Stimulated activated naive CD8-positive, alpha-beta T cell treated with anti-CD3 and anti-CD28 coated beads, Interleukin-15, Interleukin-2, amounts not matched to agents 100 ng/mL and 50 ng/mL, for 24 hours (primary cell): Measurements from ENCODE around the gene RCAN1.

Source experiments
- H3K27ac Mint-ChIP-seq: one replicate; pipeline ENCODE4 v1.8.0; 2021; ENCODE audit warnings: mild to moderate bottlenecking, mixed read lengths
- H3K27me3 Mint-ChIP-seq: one replicate; pipeline ENCODE4 v1.8.0; 2021; ENCODE audit warnings: mixed read lengths
- H3K36me3 Mint-ChIP-seq: one replicate; pipeline ENCODE4 v1.8.0; 2021; ENCODE audit warnings: low read depth, mixed read lengths
- H3K4me1 Mint-ChIP-seq: one replicate; pipeline ENCODE4 v1.8.0; 2021; ENCODE audit warnings: low read depth, mixed read lengths
- H3K4me3 Mint-ChIP-seq: one replicate; pipeline ENCODE4 v1.8.0; 2021; ENCODE audit warnings: mild to moderate bottlenecking, mixed read lengths
- H3K9me3 Mint-ChIP-seq: one replicate; pipeline ENCODE4 v1.8.0; 2021; ENCODE audit warnings: mixed read lengths

RCAN1 gene

GRCh38 chr21:34614628-34615486 lies at the start of gene RCAN1:
Gene RCAN1 (minus strand): TSS chr21:34615113. CDS start chr21:34615011, 102 bp downstream.
- peak within 1 kb of the TSS; percentile 73 for H3K27ac Mint-ChIP-seq
- peaks cover 3% of the 10 kb centered on the region for H3K27me3 Mint-ChIP-seq
- no peaks in the 10 kb centered on the region for H3K36me3 Mint-ChIP-seq
- H3K4me3 Mint-ChIP-seq = peak within 1 kb of the TSS; percentile 86
- H3K9me3 Mint-ChIP-seq = no peaks in the 10 kb centered on the region
- H3K4me1 Mint-ChIP-seq = peaks cover 24% of the 10 kb centered on the region

- Mint-ChIP-seq H3K27ac (no peak overlapping the region), H3K4me3 (no peak overlapping the region), H3K36me3 (peaks cover 4% of the 10 kb centered on the region), H3K4me1 (no peaks in the 10 kb centered on the region), H3K9me3 (peaks cover 31% of the 10 kb centered on the region), H3K27me3 (peaks cover 63% of the 10 kb centered on the region)
Observed at GRCh38 chr21:34661848-34662247, 46.9 kb upstream of the RCAN1 start.

- Mint-ChIP-seq H3K4me3 (no peak overlapping the region), H3K9me3 (peaks cover 9% of the 10 kb centered on the region), H3K27ac (no peak overlapping the region), H3K4me1 (no peaks in the 10 kb centered on the region), H3K36me3 (peaks cover 4% of the 10 kb centered on the region), H3K27me3 (peaks cover 75% of the 10 kb centered on the region)
Observed at GRCh38 chr21:34653522-34653921, 38.6 kb upstream of the RCAN1 start.

- peaks cover 4% of the 10 kb centered on the region for H3K36me3 Mint-ChIP-seq
- peaks cover 62% of the 10 kb centered on the region for H3K27me3 Mint-ChIP-seq
- H3K4me3 Mint-ChIP-seq = no peak overlapping the region
- H3K27ac Mint-ChIP-seq = no peak overlapping the region
- peaks cover 9% of the 10 kb centered on the region for H3K9me3 Mint-ChIP-seq
- no peaks in the 10 kb centered on the region for H3K4me1 Mint-ChIP-seq
Observed at GRCh38 chr21:34651642-34652041, 36.7 kb upstream of the RCAN1 start.

- Mint-ChIP-seq H3K4me3 (no peak overlapping the region), H3K27ac (no peak overlapping the region), H3K4me1 (no peaks in the 10 kb centered on the region), H3K36me3 (peaks cover 4% of the 10 kb centered on the region), H3K9me3 (peaks cover 9% of the 10 kb centered on the region), H3K27me3 (peaks cover 56% of the 10 kb centered on the region)
Observed at GRCh38 chr21:34650861-34651431, 36.0 kb upstream of the RCAN1 start.

- peaks cover 4% of the 10 kb centered on the region for H3K36me3 Mint-ChIP-seq
- no peaks in the 10 kb centered on the region for H3K4me1 Mint-ChIP-seq
- H3K9me3 Mint-ChIP-seq = peaks cover 9% of the 10 kb centered on the region
- H3K27ac Mint-ChIP-seq = no peak overlapping the region
- H3K4me3 Mint-ChIP-seq = no peak overlapping the region
- peaks cover 46% of the 10 kb centered on the region for H3K27me3 Mint-ChIP-seq
Observed at GRCh38 chr21:34649400-34649799, 34.5 kb upstream of the RCAN1 start.

- Mint-ChIP-seq H3K9me3 (peaks cover 8% of the 10 kb centered on the region), H3K4me1 (no peaks in the 10 kb centered on the region), H3K27ac (no peak overlapping the region), H3K4me3 (no peak overlapping the region), H3K27me3 (peaks cover 42% of the 10 kb centered on the region), H3K36me3 (peaks cover 4% of the 10 kb centered on the region)
Observed at GRCh38 chr21:34648739-34649297, 33.9 kb upstream of the RCAN1 start.

GRCh38 chr21:34647555-34647954 lies 32.6 kb upstream of the RCAN1 start:
- Mint-ChIP-seq H3K36me3 (peaks cover 4% of the 10 kb centered on the region), H3K4me3 (no peak overlapping the region), H3K4me1 (peaks cover 7% of the 10 kb centered on the region), H3K9me3 (peaks cover 6% of the 10 kb centered on the region), H3K27me3 (peaks cover 31% of the 10 kb centered on the region), H3K27ac (no peak overlapping the region)

GRCh38 chr21:34644825-34645224 lies 29.9 kb upstream of the RCAN1 start:
- Mint-ChIP-seq H3K4me1 (peaks cover 32% of the 10 kb centered on the region), H3K4me3 (no peak overlapping the region), H3K36me3 (no peaks in the 10 kb centered on the region), H3K27me3 (peaks cover 15% of the 10 kb centered on the region), H3K27ac (no peak overlapping the region), H3K9me3 (peaks cover 4% of the 10 kb centered on the region)

- Mint-ChIP-seq H3K27ac (no peak overlapping the region), H3K36me3 (no peaks in the 10 kb centered on the region), H3K4me1 (peaks cover 38% of the 10 kb centered on the region), H3K27me3 (no peaks in the 10 kb centered on the region), H3K9me3 (peaks cover 4% of the 10 kb centered on the region), H3K4me3 (no peak overlapping the region)
Observed at GRCh38 chr21:34642211-34643075, 27.5 kb upstream of the RCAN1 start.

GRCh38 chr21:34640858-34641257 lies 25.9 kb upstream of the RCAN1 start:
- peak overlapping the region; percentile 65 for H3K4me3 Mint-ChIP-seq
- peak overlapping the region; percentile 89 for H3K27ac Mint-ChIP-seq
- H3K36me3 Mint-ChIP-seq = no peaks in the 10 kb centered on the region
- H3K4me1 Mint-ChIP-seq = peaks cover 38% of the 10 kb centered on the region
- no peaks in the 10 kb centered on the region for H3K27me3 Mint-ChIP-seq
- H3K9me3 Mint-ChIP-seq = peaks cover 4% of the 10 kb centered on the region

- Mint-ChIP-seq H3K4me3 (peak overlapping the region; percentile 65), H3K27ac (peak overlapping the region; percentile 89), H3K9me3 (peaks cover 4% of the 10 kb centered on the region), H3K36me3 (no peaks in the 10 kb centered on the region), H3K27me3 (no peaks in the 10 kb centered on the region), H3K4me1 (peaks cover 38% of the 10 kb centered on the region)
Observed at GRCh38 chr21:34639882-34640788, 25.2 kb upstream of the RCAN1 start.

GRCh38 chr21:34639250-34639649 lies 24.3 kb upstream of the RCAN1 start:
- Mint-ChIP-seq H3K9me3 (peaks cover 4% of the 10 kb centered on the region), H3K36me3 (no peaks in the 10 kb centered on the region), H3K27me3 (no peaks in the 10 kb centered on the region), H3K4me1 (peaks cover 38% of the 10 kb centered on the region), H3K4me3 (no peak overlapping the region), H3K27ac (no peak overlapping the region)

GRCh38 chr21:34636961-34637360 lies 22.0 kb upstream of the RCAN1 start:
- Mint-ChIP-seq H3K27me3 (no peaks in the 10 kb centered on the region), H3K36me3 (no peaks in the 10 kb centered on the region), H3K4me1 (peaks cover 28% of the 10 kb centered on the region), H3K4me3 (no peak overlapping the region), H3K9me3 (peaks cover 4% of the 10 kb centered on the region), H3K27ac (no peak overlapping the region)
